Gastrocnemius medialis (tissue), 4 donors: Measurements from ENCODE around the gene ZFHX3. TPM values are rescaled to one million over a fixed set of nuclear protein-coding genes. Genes with fewer than 3 reads are reported as not detected.

Experiments used
- ATAC-seq, 2 donors: fragments of 150-250 bp; one replicate each; pipeline ENCODE4 v1.9.1; 2016
- DNase-seq, 2 donors: peaks; one replicate each; pipeline ENCODE4 v3.0.0-alpha.2; 2019
- H3K27ac ChIP-seq, 4 donors: fragments of 200-600 bp; sonication (generic); 1 replicate in 1 of 4; 2 replicates in 3 of 4; pipeline ENCODE4 v1.5.1; 2016 to 2018; ENCODE audit warnings: mild to moderate bottlenecking in 2 of 4, moderate library complexity in 1 of 4
- H3K27me3 ChIP-seq, 3 donors: fragments of 200-600 bp; sonication (generic) in 2 of 3; 1 replicate in 1 of 3; 2 replicates in 2 of 3; pipeline versions ENCODE4 v1.5.1 to v1.6.0; 2016 to 2019; ENCODE audit warnings: mild to moderate bottlenecking in 1 of 3, moderate library complexity in 1 of 3
- H3K36me3 ChIP-seq, 2 donors: fragments of 200-600 bp; sonication (generic) in 1 of 2; one replicate each; pipeline ENCODE4 v1.5.1; 2017 to 2018
- H3K4me1 ChIP-seq, 2 donors: fragments of 200-600 bp; sonication (generic) in 1 of 2; one replicate each; pipeline ENCODE4 v1.5.1; 2016 to 2017; ENCODE audit warnings: mild to moderate bottlenecking in 2 of 2
- H3K4me3 ChIP-seq, 4 donors: fragments of 200-600 bp; sonication (generic) in 3 of 4; 1 replicate in 1 of 4; 2 replicates in 3 of 4; pipeline ENCODE4 v1.5.1; 2016 to 2019; ENCODE audit warnings: mild to moderate bottlenecking in 2 of 4
- H3K9me3 ChIP-seq, 3 donors: fragments of 200-600 bp; sonication (generic) in 2 of 3; 1 replicate in 1 of 3; 2 replicates in 2 of 3; pipeline ENCODE4 v1.5.1; 2016 to 2019
- CTCF ChIP-seq, 5 experiments: fragments of 450-650 bp in 3 of 5; fragments of 200-600 bp in 2 of 5; sonication (generic) in 2 of 5; IDR thresholded peaks in 4 of 5; conservative IDR thresholded peaks in 1 of 5; 1 replicate in 4 of 5; 2 replicates in 1 of 5; pipeline ENCODE4 v1.5.1; 2016 to 2019; ENCODE audit warnings: antibody characterized with exemption in 5 of 5, mild to moderate bottlenecking in 3 of 5, moderate library complexity in 3 of 5
- POLR2A ChIP-seq, 2 donors: fragments of 450-650 bp; IDR thresholded peaks; one replicate each; pipeline ENCODE4 v1.6.1; 2017; ENCODE audit warnings: antibody characterized with exemption in 2 of 2, mild to moderate bottlenecking in 2 of 2, moderate library complexity in 2 of 2
- in situ Hi-C, 4 donors: fragments of 200-750 bp; cut with MboI; loops; one replicate each; pipeline versions ENCODE4 v1.15.0 to v1.8.0; 2017; ENCODE audit warnings: low sequenced_read_pairs in 4 of 4
- intact Hi-C: fragments of 100-400 bp; cut with DNase I; formaldehyde crosslinking; loops from one replicate; pipeline ENCODE4 v1.15.1; 2023; ENCODE audit warnings: low total_unique reads
- total RNA-seq, 4 donors: library from RNA; depleted of rRNA; stranded (reverse); fragments of >200 nt; gene quantifications; one replicate each; pipeline versions ENCODE4 v1.1.0 to v1.2.3, GENCODE V29; 2016

The ZFHX3 gene
- total RNA-seq, 4 donors from 2014 or later = 14.0 to 28.5 (median 27.3) TPM

GRCh38 chr16:72884037-72884436 lies 163.9 kb downstream of the ZFHX3 start:
- Histone ChIP-seq H3K9me3 (no peaks in the 10 kb centered on the region), H3K36me3 (peaks cover 0 to 31% of the 10 kb centered on the region in 2 donors), H3K4me3 (no peak overlapping the region), H3K27me3 (no peaks in the 10 kb centered on the region), H3K4me1 (peaks cover 6 to 13% of the 10 kb centered on the region in 2 donors), H3K27ac (no peak overlapping the region)
- in situ Hi-C loops = no loop called here
- TF ChIP-seq CTCF (IDR thresholded peaks at IDR 0.05 in 4 of 5, conservative IDR thresholded peaks at IDR 0.05 in 1 of 5) (no peak), POLR2A (IDR thresholded peaks at IDR 0.05) (no peak)
- ATAC-seq = no peak
- DNase-seq = no peak
- intact Hi-C loops = no loop called here

GRCh38 chr16:72879846-72880245 lies 168.1 kb downstream of the ZFHX3 start:
- ATAC-seq = no peak
- Histone ChIP-seq H3K36me3 (no peaks in the 10 kb centered on the region), H3K27me3 (no peaks in the 10 kb centered on the region), H3K9me3 (no peaks in the 10 kb centered on the region), H3K27ac (peak overlapping the region in 3 of 4 donors; percentile 7 to 47 (median 35)), H3K4me1 (peaks cover 40 to 41% of the 10 kb centered on the region in 2 donors), H3K4me3 (no peak overlapping the region)
- in situ Hi-C loops (no loop called here), intact Hi-C loops (loop anchor here (5.0 kb wide), 1 partner anchor 48 kb away; no protein-coding TSS in a partner anchor)
- no peak for TF ChIP-seq POLR2A (IDR thresholded peaks at IDR 0.05)
- TF ChIP-seq CTCF (IDR thresholded peaks at IDR 0.05 in 4 of 5, conservative IDR thresholded peaks at IDR 0.05 in 1 of 5) = no peak
- DNase-seq = no peak

GRCh38 chr16:72878301-72879269 lies 169.3 kb downstream of the ZFHX3 start:
- Histone ChIP-seq H3K4me1 (peaks cover 41 to 42% of the 10 kb centered on the region in 2 donors), H3K27me3 (no peaks in the 10 kb centered on the region), H3K36me3 (no peaks in the 10 kb centered on the region), H3K27ac (peak overlapping the region; percentile 50 to 62 (median 59)), H3K4me3 (no peak overlapping the region), H3K9me3 (no peaks in the 10 kb centered on the region)
- intact Hi-C loops (loop anchor here (5.0 kb wide), 1 partner anchor 46 kb away; no protein-coding TSS in a partner anchor), in situ Hi-C loops (no loop called here)
- TF ChIP-seq POLR2A (IDR thresholded peaks at IDR 0.05) = no peak
- TF ChIP-seq CTCF (IDR thresholded peaks at IDR 0.05 in 4 of 5, conservative IDR thresholded peaks at IDR 0.05 in 1 of 5) = no peak
- ATAC-seq = peak in 1 of 2 donors; percentile 47
- no peak for DNase-seq

- TF ChIP-seq POLR2A (IDR thresholded peaks at IDR 0.05) (no peak), CTCF (IDR thresholded peaks at IDR 0.05 in 4 of 5, conservative IDR thresholded peaks at IDR 0.05 in 1 of 5) (no peak)
- ATAC-seq (peak; percentile 59 to 66), DNase-seq (no peak)
- Histone ChIP-seq H3K4me1 (peaks cover 41 to 50% of the 10 kb centered on the region in 2 donors), H3K27ac (peak overlapping the region; percentile 57 to 62 (median 59)), H3K9me3 (no peaks in the 10 kb centered on the region), H3K27me3 (no peaks in the 10 kb centered on the region), H3K4me3 (no peak overlapping the region), H3K36me3 (no peaks in the 10 kb centered on the region)
- in situ Hi-C loops = no loop called here
- intact Hi-C loops = loop anchor here (5.0 kb wide), 1 partner anchor 45 kb away; no protein-coding TSS in a partner anchor
Measured at GRCh38 chr16:72877374-72878028, 170.4 kb downstream of the ZFHX3 start.
